Measurements from ENCODE around the gene MACROD2.

The MACROD2 gene

DNA sequence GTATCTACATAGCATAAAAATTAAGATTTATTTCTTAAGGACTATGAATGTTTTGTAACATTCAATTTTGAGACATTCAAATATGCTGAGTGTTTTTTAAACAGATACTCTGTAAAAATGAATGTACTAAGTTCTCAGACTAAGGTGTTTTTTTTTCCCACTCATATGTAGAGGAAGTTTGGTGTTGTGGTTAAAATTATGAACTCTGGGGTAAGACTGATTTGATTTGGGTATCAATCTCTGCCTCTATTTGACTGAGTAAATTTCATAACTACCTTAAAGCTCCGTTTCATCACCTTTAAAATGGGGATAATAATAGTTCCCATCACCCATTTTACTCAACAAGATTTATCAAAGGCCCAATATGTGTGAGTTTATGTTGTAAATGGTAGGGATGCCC is 728.7 kb downstream of the MACROD2 start:
- no peak for DNase-seq

DNA sequence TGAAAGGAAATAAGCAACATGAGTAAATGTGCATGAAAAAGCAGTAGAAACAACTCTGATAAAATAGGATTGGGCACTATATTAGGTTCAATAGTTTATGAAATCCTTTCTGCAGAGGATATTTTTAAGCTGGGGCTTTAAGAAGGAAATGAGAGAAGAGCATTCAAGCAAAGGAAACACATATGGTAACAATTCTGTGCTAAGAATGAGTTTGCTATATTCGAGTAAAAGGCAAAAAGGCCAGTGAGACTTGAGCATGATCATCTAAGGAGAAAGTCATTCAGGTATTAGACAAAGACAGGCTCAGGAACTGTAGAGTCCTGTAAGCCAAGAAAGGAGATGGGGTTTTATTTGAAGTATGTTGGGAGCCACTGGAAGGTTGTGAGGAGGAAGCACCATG is 729.2 kb downstream of the MACROD2 start:
- DNase-seq = no peak

DNA sequence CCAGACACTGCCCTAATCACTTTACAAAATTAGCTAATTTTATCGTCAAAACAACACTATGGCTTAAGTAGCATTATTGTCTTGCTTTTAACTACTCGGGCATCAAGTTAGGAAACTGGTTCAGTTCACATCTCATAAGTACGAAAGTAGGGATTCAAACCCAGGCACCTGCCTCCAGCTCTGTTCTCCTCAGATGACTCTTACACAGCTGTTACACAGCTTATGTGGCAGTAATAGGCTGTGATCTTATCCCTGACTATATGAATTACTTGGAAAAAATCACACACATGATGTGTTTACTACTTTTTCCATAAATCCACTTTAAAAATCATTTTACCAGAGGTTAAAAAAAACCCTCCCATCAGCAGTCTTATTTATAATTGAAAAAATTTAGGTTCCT is 731.3 kb downstream of the MACROD2 start:
- DNase-seq = no peak

DNA sequence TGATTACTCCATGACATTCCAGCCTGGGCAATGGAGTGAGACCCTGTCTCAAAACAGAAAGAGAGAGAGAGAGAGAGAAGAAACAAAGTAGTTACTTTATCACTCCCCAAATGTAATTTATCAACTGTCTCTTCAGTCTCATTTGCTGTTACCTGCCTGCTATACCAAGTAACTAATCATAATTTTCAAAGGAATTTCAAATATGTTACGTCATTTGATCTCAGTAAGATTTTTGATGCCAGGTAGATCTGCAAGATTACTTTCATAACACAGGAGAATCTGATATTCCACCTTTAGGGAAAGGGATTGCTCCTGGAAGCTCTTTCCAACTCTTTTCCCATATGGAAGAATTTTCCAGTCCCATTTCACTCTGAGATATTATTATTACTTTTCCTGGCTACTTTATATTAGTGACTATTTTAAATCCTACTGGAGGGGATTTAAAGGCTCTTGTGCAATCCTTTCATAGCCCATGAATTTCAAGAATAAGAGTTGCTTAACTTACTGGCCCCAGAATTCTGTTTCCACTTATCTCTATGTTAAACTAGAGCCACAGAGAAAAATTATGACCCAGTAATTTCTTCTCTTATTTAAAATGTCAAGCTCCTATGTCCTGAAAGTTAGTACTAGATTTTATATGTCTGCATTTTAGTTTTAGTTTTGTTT is 732.3 kb downstream of the MACROD2 start:
- no peak for DNase-seq

DNA sequence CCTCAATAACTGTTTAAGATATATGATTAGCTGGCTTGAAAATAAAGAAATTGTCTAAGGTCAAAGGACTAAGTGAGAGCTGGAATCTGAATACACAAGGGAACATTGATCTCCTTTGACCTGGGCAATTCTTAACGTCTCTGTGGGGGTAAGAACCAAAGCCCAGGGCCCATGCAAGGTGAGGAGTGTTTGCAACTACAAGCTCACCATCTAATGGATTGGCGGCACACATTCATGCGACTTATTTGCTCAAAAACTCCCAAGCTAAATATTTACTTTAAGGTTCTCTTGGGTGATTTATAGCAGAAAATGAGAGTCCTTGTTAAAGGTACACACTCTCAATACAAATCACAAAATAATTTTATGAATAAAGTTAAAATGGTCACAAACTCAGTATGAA is 734.1 kb downstream of the MACROD2 start:
- no peak for DNase-seq

DNA sequence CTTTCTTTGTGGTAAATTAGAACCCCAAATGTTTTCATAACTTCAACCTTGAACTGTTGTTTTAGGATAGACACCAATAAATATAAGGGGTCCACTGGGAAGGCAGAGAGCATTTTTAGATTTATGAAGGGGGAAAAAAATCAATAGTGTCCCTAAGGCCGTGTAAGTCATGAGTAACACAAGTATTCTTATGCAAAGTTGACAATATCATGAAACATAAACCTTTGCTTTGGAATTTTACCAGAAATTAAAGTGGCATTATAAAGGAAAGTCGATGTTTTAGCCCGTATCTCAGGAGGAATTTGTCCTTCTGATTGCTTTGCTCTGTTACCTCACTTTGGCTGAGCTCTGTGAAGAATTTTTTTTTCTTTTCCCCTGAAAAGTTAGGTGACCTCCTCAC is 737.0 kb downstream of the MACROD2 start:
- DNase-seq = no peak

DNA sequence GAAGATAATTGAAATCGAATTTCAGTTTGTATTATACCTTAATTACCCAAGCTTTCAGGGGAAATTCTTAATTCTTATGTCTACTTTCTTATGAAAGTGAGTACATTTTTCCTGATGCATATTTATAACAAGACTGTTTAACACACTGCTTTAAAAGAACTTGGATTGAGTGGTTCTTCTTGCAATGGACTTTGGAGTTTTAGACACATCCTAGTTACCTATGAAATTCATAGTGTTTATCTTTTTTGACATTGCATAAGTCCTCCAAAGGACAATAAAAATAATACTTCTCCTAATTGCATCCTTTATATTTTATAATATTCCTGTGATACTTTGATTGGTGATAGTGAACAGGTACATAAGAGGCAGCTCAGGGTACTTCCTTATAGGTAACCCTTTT is 737.7 kb downstream of the MACROD2 start:
- no peak for DNase-seq

DNA sequence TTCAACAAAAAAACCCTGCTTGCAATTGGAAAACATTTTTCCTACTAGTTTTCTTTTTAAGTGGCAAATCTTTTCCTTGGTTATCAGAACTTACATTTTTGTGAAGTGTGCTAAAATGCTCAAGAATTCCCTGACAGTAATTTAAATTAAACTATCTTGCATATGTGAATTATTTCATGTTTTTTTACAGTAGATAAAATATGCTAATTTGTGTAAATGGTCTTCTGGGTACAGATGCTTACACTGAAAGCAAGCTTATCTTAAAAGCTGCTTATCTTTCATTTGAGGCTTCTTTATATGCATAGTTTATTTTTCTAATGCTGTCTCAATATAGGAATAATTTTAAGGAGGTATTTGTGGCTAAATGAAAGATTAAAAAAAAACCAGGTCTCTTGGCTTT is 745.1 kb downstream of the MACROD2 start:
- no peak for DNase-seq

DNA sequence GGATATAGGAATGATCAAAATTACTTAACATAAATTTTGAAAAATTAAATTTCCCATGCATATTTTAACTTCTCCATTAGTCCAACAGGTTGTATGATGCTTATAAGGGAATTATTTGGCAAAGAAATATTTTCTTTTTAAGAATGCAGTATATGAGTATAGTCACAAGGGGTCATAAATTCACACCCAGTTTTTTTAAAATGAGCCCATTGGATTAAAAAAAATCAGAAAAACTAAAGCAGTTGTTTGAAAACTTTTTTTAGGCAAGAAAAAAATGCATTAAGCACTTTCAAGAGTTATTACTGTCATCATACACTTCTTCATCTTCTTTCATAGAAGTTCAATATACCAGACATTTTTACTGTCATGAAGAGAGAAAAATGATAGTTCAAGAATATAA is 746.3 kb downstream of the MACROD2 start:
- DNase-seq = no peak

DNA sequence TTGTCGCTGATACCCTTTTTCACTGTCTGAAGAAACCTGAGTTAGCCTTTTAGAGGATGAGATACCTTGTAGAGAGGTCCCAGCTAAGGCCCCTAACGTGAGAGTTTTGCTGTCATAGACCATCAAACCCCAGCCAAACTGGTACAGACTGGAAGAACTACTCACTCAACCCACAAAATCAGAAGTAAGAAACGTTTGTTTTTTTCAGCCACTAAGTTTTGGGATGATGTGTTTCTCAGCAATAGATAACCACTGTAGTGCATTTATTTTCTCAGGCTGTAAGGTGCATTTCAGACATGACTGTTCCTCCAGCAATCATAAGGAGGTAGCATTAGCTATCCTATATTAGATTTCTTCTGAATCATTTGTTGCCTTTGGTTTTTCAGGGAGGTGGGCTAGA is 749.4 kb downstream of the MACROD2 start:
- DNase-seq = no peak

DNA sequence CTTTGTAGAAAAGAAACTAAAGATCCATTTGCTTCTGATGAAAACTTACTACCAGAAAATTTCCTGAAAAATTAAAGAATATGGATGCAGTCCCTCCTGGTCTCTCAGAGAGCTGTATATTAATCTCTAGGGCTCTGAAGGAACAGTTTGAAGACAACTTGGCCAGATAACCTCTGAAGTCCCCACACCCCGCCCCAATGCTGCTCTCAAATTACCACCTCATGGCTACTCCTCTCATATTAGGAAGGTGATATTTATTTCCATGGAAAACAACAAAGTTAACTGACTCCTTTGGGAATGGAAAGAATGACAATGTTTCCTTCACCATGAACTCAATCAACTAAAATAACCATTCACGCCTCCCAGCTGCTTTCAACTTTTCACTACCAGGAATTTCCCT is 750.5 kb downstream of the MACROD2 start:
- no peak for DNase-seq

DNA sequence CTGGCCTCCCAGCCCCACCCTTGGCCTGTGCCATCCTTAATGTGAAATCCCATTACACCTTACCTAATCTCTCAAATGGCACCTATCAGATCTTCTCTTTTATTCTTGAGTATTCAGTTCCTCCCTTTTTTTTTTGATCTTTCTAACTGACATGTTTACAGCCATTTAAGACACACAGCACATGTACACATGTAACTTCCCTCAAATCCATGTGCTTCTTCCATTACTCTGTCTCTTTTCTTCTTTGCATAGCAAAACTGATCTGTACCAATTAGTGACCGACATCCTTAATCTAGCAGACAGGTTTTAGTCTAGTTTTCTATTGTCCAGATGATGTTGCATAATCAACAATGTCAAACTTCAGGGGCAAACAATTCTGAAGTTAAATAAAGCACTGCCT is 755.9 kb downstream of the MACROD2 start:
- no peak for DNase-seq

DNA sequence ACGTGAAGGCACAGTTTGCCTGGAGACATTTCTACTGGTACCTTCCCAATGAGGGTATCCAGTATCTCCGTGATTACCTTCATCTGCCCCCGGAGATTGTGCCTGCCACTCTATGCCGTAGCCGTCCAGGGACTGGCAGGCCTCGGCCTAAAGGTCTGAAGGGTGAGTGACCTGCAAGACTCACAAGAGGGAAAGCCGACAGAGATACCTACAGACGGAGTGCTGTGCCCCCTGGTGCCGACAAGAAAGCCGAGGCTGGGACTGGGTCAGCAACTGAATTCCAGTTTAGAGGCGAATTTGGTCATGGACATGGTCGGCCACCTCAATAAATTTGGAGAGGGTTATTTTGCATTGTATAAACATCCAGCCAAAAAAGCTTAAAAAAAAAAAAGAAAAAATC is 762.4 kb downstream of the MACROD2 start:
- no peak for DNase-seq

DNA sequence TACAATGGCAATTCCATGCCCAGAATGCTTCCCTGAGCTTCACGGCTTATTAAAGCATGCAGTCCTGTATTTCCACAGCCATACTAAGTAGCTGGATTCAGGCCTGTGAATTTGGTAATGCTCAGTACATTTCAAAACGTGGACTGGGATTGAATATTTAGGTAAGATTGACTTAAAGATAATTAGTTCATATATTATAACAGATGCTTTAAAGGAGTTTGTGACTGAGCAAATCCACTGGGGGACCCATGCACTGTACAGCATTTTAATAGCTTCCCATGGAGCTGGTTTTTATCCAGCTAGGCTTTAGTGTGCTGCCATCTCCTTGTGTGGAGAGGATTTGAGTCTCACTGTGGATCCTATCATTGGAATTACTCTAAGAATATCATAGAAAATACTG is 763.0 kb downstream of the MACROD2 start:
- DNase-seq = no peak

DNA sequence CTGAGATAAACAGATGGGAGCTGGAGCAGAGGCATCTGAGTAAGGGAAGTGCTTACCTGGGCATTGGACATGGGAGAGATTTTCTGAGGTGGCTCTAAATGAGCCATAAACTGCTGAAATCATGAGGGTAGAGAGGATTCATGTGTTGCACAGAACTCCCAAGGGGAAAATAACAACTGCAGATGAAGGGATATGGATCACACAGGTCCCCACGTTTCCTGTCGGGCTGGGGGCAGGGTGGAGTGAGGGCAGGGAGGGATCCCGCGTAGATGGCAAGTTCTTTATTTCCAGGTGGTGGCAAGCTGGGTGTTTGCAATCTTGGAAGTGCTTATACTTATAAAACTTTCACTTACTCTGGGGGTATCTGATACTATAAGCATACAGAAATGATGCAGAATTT is 764.7 kb downstream of the MACROD2 start:
- no peak for DNase-seq

DNA sequence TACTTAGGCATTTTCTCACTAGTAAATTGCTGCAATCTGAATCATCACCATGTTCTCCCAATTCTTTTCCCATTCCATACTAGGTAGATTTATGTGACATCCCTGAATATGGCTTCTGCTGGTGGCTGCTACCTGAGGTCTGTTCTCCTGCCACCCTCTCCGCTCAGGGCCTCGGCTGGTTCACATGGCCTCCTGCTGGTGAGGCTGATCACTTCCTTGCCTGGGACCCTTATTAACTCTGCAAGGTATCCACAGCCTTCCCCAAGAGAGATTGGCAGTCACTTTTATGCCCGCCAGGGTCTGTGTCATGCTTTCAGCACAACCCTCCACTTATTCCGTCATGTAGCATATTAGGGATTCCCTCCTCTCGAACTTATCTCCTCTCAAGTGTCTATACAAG is 766.6 kb downstream of the MACROD2 start:
- no peak for DNase-seq

DNA sequence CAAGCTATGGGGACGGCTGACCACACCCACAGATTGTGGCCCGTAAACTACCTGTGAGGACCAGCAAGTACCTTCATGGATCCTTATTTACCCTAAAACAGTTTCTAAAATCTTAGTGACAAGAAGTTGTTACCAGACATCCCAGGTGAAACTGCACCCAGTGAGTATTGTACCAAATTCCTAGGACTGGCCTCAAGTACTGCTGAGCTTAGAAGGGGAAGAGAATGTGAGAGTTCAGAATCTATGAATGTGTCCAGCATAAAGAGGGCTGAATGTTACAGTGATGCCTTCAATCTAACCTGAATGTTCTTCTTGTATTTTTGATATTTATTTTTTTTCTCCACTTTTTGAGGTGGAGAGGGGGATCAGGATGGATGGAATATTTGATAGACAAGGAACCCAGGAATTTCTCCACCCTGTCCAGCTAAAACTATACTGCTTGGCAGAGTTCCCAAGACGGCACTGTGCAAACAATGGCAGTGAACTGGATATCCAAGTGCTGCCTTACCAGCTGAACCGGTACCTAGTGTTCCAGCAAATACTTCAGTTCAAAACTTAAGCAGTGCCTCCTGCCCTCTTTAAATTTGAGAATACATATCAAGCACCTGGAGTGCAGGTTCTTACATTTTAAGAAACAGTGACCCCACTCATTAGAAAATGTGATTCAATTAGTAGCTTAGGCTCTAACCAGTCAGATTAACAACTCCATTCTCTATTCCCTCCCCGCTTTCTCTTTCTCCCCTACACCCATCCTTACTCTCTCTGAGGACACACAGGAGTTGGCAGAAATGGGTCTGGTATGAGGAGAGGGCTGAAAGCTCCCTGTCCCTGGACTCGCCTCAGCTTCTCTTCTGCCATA is 769.4 kb downstream of the MACROD2 start:
- no peak for DNase-seq

DNA sequence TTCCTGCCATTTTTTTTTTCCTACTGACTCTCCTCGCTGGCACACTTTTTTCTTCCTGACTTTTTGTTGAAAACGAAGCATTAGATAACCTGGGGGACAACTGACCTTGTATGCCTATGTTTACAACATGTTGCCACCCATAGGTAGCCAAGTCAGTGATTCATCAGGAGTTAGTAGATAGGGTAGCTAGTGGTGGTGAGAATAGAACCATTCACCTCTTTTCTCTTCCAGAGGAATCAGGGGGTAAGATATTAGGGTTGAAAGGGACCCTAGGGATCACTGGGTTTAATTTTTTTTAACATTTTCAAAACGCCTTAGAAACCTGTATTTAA is 770.0 kb downstream of the MACROD2 start:
- DNase-seq = no peak

DNA sequence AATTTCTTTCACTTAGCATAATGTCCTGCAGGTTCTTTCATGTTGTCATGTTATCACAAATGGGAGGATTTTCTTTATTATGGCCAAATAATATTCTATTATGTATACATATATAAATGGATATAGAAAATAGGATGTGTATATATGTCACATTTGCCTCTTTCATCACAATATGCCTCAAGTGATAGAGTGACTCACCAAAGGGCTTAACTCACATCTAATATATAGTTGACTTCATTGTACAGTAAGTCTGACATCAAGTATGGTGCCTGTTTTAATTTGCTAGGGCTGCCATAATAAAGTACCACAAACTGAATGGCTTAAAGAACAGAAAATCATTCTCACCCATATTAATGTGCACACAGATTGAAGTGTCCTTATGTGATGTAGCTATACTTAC is 778.2 kb downstream of the MACROD2 start:
- no peak for DNase-seq

DNA sequence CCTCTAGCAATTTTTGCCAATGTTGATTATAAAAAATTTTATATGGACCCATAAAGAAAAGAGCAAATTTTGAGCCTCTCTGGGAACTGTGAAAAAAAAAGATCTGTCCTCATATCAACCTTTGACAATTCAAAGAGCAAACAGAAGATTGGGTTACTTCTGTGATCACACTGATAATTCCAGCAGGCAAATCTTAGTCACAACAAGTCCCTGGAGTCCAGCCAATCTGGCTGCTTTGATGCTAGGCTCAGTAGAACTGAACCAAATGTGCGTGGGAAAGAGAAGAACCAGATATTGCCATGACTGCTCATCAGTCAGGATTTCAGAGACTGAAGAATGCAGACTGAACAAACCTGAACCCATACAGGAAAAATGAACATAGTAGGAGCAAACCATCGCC is 780.5 kb downstream of the MACROD2 start:
- DNase-seq = no peak

DNA sequence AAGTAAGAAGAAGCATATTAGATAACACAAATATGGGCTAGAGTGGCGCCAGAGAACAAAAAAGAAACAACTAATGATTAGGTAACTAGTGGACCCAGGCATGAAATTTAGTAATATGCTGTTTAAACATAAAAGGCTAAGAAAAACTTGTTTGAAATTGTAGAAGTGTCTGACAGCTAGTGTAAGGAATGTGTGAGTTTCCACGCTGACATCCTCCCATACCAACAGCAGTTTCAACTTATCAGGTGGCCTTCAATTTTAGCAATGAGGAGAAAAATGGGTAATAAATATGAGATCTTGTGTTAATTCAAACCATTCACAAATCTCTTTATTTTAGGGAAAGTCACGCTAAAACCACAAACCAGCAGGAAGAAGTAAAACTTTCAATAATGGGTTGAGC is 782.3 kb downstream of the MACROD2 start:
- no peak for DNase-seq

DNA sequence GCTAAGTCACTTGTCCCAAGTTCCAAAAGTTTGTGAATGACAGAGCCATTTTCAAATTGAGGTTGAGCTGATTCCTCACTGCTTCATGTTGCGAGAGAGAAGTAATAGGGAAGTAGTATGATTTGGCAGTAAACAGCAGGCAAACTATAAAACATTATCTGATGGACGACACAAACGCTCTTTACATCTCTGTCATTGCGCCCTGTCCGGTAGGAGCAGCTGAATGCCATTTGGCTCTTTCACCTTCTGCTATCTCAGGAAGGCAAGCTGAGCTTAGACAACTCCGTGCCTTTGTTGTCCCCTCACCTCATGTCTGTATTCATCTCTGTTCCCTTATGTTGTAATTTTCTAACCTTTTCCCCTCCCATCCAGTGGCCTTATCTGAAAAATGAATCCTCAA is 782.8 kb downstream of the MACROD2 start:
- no peak for DNase-seq

DNA sequence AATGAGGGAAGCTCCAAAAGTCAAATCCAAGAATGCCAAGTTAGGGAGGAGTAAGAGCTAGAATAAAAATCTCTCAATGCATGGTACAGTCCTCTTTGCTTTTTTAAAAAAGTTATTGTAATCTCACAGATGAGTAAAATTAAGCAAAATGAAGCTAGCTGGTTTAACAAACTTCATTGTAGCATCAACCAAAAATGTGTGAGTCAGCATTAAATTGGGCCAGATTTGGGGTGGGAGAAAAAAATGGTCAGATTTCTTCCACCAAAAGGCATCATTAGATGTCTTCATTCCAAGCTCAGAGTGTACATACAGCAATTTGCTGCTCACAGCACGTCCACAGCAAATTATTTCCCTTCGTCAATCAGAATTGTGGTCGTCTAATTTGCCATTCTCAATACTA is 783.6 kb downstream of the MACROD2 start:
- DNase-seq = no peak

DNA sequence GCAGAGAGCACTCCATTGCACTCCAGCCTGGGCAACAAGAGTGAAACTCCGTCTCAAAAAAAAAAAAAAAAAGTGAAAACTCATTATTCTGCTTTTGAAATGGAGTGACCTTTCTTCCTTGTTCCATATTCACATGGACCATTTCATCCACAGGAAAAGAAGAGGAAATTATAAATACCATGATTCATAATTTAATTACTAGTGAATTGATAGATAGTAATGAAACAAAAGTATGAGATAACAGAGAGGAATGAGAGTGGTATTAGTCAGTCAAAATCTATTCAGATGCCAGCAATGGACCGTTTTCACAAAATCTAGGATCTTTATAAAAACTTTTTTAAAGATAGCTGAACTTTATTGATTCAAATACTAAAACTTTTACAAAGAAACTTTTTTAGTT is 785.2 kb downstream of the MACROD2 start:
- DNase-seq = no peak

DNA sequence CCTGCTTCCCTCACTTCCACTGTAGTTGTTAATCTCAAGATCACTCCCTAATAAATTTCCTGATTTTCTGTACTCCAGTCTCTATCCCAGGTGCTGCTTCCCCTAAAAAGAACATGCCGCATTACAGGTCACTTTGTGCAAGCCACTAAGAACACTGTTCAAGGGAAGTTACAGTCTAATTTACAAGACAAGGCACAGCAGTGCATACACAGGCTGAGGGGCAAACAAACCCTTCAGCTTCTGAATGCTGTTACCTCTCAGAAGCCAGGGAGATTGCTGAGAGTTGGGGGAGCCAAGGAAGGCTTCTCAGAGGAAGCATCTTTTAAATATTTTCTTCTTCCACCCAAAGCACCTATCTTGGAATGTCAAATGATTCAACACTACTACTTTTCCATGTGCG is 787.4 kb downstream of the MACROD2 start:
- DNase-seq = no peak

Data from NCI-H2029 (cell line).